SK-N-SH (cell line): ENCODE results near the gene ARID5A. TPM values are rescaled to one million over a fixed set of nuclear protein-coding genes. Genes with fewer than 3 reads are reported as not detected.

Experiments used
- CTCF ChIA-PET: fragments of 300-600, 350-600 bp; formaldehyde crosslinking; extraction: SDS; loops from one replicate; lab custom pipeline; 2021; lab: Yijun Ruan, JAX
- POLR2A ChIA-PET: fragments of 350-600 bp; sonication (Branson Sonifier 250); formaldehyde crosslinking; extraction: SDS; loops from one replicate; lab custom pipeline; 2020; ENCODE audit warnings: antibody characterized with exemption, inconsistent platforms; lab: Yijun Ruan, JAX
- DNase-seq: peaks from one replicate; pipeline ENCODE4 v3.0.0; 2012
- H2AFZ ChIP-seq: fragments of 200-600 bp; sonication (generic); 2 replicates; pipeline ENCODE4 v1.8.1; 2016; ENCODE audit warnings: antibody characterized with exemption, mild to moderate bottlenecking, low read depth
- H3F3A ChIP-seq: fragments of 200-600 bp; sonication (generic); replicated peaks from 2 replicates; pipeline ENCODE3; 2016; ENCODE audit warnings: antibody characterized with exemption, mild to moderate bottlenecking; ENCODE audit not compliant: insufficient read depth
- H3K27ac ChIP-seq, 2 experiments: fragments of 200-500 bp in 1 of 2; fragments of 200-600 bp in 1 of 2; sonication (Bioruptor generic) in 1 of 2; sonication (generic), shearing (Covaris generic) in 1 of 2; 2 replicates each; pipeline versions ENCODE4 v1.5.1 to v1.6.1; 2014 to 2016; ENCODE audit warnings: low read depth in 2 of 2, inconsistent platforms in 1 of 2, low read length in 1 of 2, mild to moderate bottlenecking in 1 of 2, mixed read lengths in 1 of 2
- H3K27me3 ChIP-seq: fragments of 200-600 bp; sonication (generic), shearing (Covaris generic); 2 replicates; pipeline ENCODE4 v1.6.1; 2016; ENCODE audit warnings: mixed run types; ENCODE audit not compliant: insufficient read depth
- H3K36me3 ChIP-seq, 2 experiments: fragments of 200-500 bp in 1 of 2; fragments of 200-600 bp in 1 of 2; sonication (Bioruptor generic) in 1 of 2; sonication (generic) in 1 of 2; replicated peaks in 1 of 2; 2 replicates each; pipeline versions ENCODE3 to v1.5.1; 2014 to 2016; ENCODE audit warnings: low read length in 1 of 2, mild to moderate bottlenecking in 1 of 2; ENCODE audit not compliant: insufficient read depth in 2 of 2, control insufficient read depth in 1 of 2
- H3K4me1 ChIP-seq, 2 experiments: fragments of 200-500 bp in 1 of 2; fragments of 200-600 bp in 1 of 2; sonication (Bioruptor generic) in 1 of 2; sonication (generic), shearing (Covaris generic) in 1 of 2; 2 replicates each; pipeline versions ENCODE4 v1.5.1 to v1.6.1; 2014 to 2016; ENCODE audit warnings: low read depth in 1 of 2, low read length in 1 of 2, mixed run types in 1 of 2; ENCODE audit not compliant: insufficient read depth in 2 of 2, control insufficient read depth in 1 of 2
- H3K4me2 ChIP-seq: fragments of 200-600 bp; sonication (generic), shearing (Covaris generic); 2 replicates; pipeline ENCODE4 v1.6.1; 2017; ENCODE audit warnings: mixed run types
- H3K4me3 ChIP-seq, 2 experiments: fragments of 200-500 bp in 1 of 2; fragments of 200-600 bp in 1 of 2; sonication (Bioruptor generic) in 1 of 2; sonication (generic), shearing (Covaris generic) in 1 of 2; 2 replicates each; pipeline versions ENCODE4 v1.5.1 to v1.8.1; 2014 to 2016; ENCODE audit warnings: low read depth in 2 of 2, inconsistent platforms in 1 of 2, low read length in 1 of 2, mild to moderate bottlenecking in 1 of 2, mixed read lengths in 1 of 2, moderate library complexity in 1 of 2
- H3K79me2 ChIP-seq: fragments of 200-600 bp; sonication (generic); 2 replicates; pipeline ENCODE4 v1.8.1; 2017; ENCODE audit warnings: mild to moderate bottlenecking; ENCODE audit not compliant: insufficient read depth
- H3K9ac ChIP-seq: fragments of 200-600 bp; sonication (generic); 2 replicates; pipeline ENCODE4 v1.6.1; 2017; ENCODE audit warnings: mixed run types
- H3K9me2 ChIP-seq: fragments of 200-600 bp; sonication (generic); 2 replicates; pipeline ENCODE4 v1.6.1; 2017; ENCODE audit warnings: mixed run types
- H3K9me3 ChIP-seq: fragments of 200-600 bp; sonication (generic); 2 replicates; pipeline ENCODE4 v1.6.1; 2017; ENCODE audit warnings: mixed run types, mild to moderate bottlenecking, moderate library complexity
- H4K20me1 ChIP-seq: fragments of 200-600 bp; sonication (generic); 2 replicates; pipeline ENCODE4 v1.6.1; 2017; ENCODE audit warnings: mild to moderate bottlenecking, mixed run types; ENCODE audit not compliant: insufficient read depth
- CHD2 ChIP-seq: fragments of 150-350 bp; IDR thresholded peaks from 2 replicates; pipeline ENCODE4 v1.6.1; 2018; ENCODE audit warnings: low read length; ENCODE audit not compliant: partially characterized antibody
- EZH2phosphoT487 ChIP-seq: fragments of 200-600 bp; sonication (generic); IDR thresholded peaks from 2 replicates; pipeline ENCODE4 v1.6.1; 2017; ENCODE audit warnings: low read depth, mixed run types, mild to moderate bottlenecking, antibody characterized with exemption, moderate library complexity, borderline replicate concordance
- FOXJ3 ChIP-seq: sonication (generic); formaldehyde crosslinking; IDR thresholded peaks from 2 replicates; pipeline ENCODE4 v1.5.1; 2020; ENCODE audit warnings: mild to moderate bottlenecking, missing genetic modification reagents
- JUND ChIP-seq: IDR thresholded peaks from 2 replicates; pipeline ENCODE4 v1.4.0; 2012
- MXI1 ChIP-seq: IDR thresholded peaks from 2 replicates; pipeline ENCODE4 v1.6.1; 2012; ENCODE audit warnings: mild to moderate bottlenecking, low read depth, low read length, improper control_type of control experiment
- NFIC ChIP-seq: IDR thresholded peaks from 2 replicates; pipeline ENCODE4 v1.4.0; 2012; ENCODE audit warnings: borderline replicate concordance
- POLR2AphosphoS5 ChIP-seq: IDR thresholded peaks from 2 replicates; pipeline ENCODE4 v1.6.1; 2012; ENCODE audit warnings: low read depth, low read length
- RAD21 ChIP-seq: IDR thresholded peaks from 2 replicates; pipeline ENCODE4 v1.6.1; 2012; ENCODE audit warnings: mild to moderate bottlenecking, low read length
- RCOR1 ChIP-seq: fragments of 150-350 bp; IDR thresholded peaks from 2 replicates; pipeline ENCODE4 v1.6.1; 2017; ENCODE audit warnings: antibody characterized with exemption, low read length
- REST ChIP-seq: IDR thresholded peaks from 2 replicates; pipeline ENCODE4 v1.6.1; 2012; ENCODE audit warnings: mild to moderate bottlenecking, low read depth, low read length, moderate library complexity
- RFX5 ChIP-seq: IDR thresholded peaks from 2 replicates; pipeline ENCODE4 v1.6.1; 2012; ENCODE audit warnings: mild to moderate bottlenecking, improper control_type of control experiment, low read length
- RXRA ChIP-seq: IDR thresholded peaks from 2 replicates; pipeline ENCODE4 v1.4.0; 2012; ENCODE audit warnings: low read depth, mild to moderate bottlenecking, borderline replicate concordance
- SIN3A ChIP-seq: IDR thresholded peaks from 2 replicates; pipeline ENCODE4 v1.6.1; 2012; ENCODE audit warnings: low read depth, mild to moderate bottlenecking, low read length, moderate library complexity, borderline replicate concordance
- SMC3 ChIP-seq: IDR thresholded peaks from 2 replicates; pipeline ENCODE4 v1.6.1; 2012; ENCODE audit warnings: low read depth, low read length, improper control_type of control experiment
- TAF1 ChIP-seq: IDR thresholded peaks from 2 replicates; pipeline ENCODE4 v1.6.1; 2012; ENCODE audit warnings: low read depth, mild to moderate bottlenecking, low read length, moderate library complexity, borderline replicate concordance
- TCF12 ChIP-seq: IDR thresholded peaks from 2 replicates; pipeline ENCODE4 v1.4.0; 2012
- YY1 ChIP-seq: IDR thresholded peaks from 2 replicates; pipeline ENCODE4 v1.4.0; 2012; ENCODE audit warnings: low read depth, mild to moderate bottlenecking
- WGBS: methylation state at CpG from one replicate; pipeline ENCODE4 v1.1.6; 2017; ENCODE audit warnings: low lambda C conversion rate; 5-methylcytosine and 5-hydroxymethylcytosine counted together
- polyA plus RNA-seq, 3 experiments: library from polyadenylated mRNA; depleted of rRNA; stranded (reverse); fragments of >200 nt; gene quantifications; 2 replicates each; pipeline ENCODE4 v1.2.3, GENCODE V29; 2012
- TF ChIP-seq, protein P1 (sequence below): fragments of 150-350 bp; IDR thresholded peaks from 2 replicates; pipeline ENCODE4 v1.6.1; 2017; ENCODE audit warnings: antibody characterized with exemption, low read length, low read depth, borderline replicate concordance
- TF ChIP-seq, protein P2 (sequence below): fragments of 150-350 bp; IDR thresholded peaks from 2 replicates; pipeline ENCODE4 v1.6.1; 2016; ENCODE audit warnings: mild to moderate bottlenecking, low read depth, low read length
- TF ChIP-seq, protein P3 (sequence below): IDR thresholded peaks from 2 replicates; pipeline ENCODE4 v1.4.0; 2012; ENCODE audit warnings: low read depth

The ARID5A gene, protein sequence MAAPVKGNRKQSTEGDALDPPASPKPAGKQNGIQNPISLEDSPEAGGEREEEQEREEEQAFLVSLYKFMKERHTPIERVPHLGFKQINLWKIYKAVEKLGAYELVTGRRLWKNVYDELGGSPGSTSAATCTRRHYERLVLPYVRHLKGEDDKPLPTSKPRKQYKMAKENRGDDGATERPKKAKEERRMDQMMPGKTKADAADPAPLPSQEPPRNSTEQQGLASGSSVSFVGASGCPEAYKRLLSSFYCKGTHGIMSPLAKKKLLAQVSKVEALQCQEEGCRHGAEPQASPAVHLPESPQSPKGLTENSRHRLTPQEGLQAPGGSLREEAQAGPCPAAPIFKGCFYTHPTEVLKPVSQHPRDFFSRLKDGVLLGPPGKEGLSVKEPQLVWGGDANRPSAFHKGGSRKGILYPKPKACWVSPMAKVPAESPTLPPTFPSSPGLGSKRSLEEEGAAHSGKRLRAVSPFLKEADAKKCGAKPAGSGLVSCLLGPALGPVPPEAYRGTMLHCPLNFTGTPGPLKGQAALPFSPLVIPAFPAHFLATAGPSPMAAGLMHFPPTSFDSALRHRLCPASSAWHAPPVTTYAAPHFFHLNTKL
- 3.3 TPM in 2 replicates for polyA plus RNA-seq (2012; rRNA removed)
- 2.0 and 2.3 TPM in 2 replicates for polyA plus RNA-seq (2012; cell fraction: cytosol; rRNA removed)
- polyA plus RNA-seq (2012; cell fraction: nucleus; rRNA removed) = 8.1 and 8.2 TPM in 2 replicates

DNA sequence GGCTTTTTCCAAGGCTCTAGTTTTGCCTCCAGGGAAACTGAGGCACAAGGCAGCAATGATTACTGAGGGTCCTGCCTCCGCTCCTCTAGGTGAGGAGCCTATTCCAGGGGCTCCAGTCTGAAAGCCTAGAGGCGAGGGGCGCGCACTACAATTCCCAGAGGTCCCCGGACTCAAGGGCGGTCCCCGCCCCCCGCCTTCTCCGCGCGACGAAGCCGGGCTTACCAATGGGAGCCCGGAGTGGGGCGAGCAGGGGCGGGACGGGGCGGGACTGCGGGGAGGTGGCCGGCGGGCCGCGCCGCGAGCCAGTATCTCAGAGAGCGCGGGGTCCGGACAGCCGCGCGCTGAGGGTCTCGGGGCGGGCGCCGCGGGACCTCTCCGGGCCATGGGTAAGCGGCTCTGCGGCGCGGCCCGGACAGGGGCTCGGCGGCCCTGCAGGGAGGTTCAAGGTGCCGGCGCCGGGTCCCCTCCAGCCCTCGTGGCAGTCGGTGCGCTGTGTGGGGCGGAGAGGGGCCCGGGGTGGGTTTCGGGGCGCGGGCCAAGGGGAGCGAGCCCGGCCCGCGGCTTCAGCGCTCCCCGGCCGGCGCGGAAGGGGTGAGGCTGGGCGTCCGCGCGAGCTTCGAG, at the start of gene ARID5A:
TSS of gene ARID5A (plus strand) at position 308 of the 621 bp plus-strand sequence. CDS start at position 383, 75 bp downstream.
- Histone ChIP-seq H3K4me2 (peak within 1 kb of the TSS; percentile 96), H4K20me1 (peaks cover 22% of the 10 kb centered on the region; the same call in 1 of the 2 replicates), H3K4me1 (peaks cover 28 to 46% of the 10 kb centered on the region in 2 experiments), H3K9ac (peak within 1 kb of the TSS; percentile 81), H3F3A (peaks cover 3% of the 10 kb centered on the region), H3K36me3 (no peaks in the 10 kb centered on the region), H3K27me3 (no peaks in the 10 kb centered on the region), H3K9me2 (no peaks in the 10 kb centered on the region), H3K4me3 (peak within 1 kb of the TSS; percentile 69 to 79), H2AFZ (peak within 1 kb of the TSS; percentile 78; the same call in 1 of the 2 replicates), H3K27ac (peak within 1 kb of the TSS in 1 of 2 experiments; percentile 46; a peak in 1 of 4 replicates), H3K79me2 (0 out of 2 replicates have a peak, but pooled peaks cover 3% of the 10 kb centered on the region), H3K9me3 (no peaks in the 10 kb centered on the region)
- WGBS = no CpG with 5 or more reads among the region's 69 CpGs
- TF ChIP-seq EZH2phosphoT487 (no peak), RAD21 (no peak), MXI1 (no peak; the same call in 1 of the 2 replicates), SIN3A (no peak), POLR2AphosphoS5 (no peak), TCF12 (no peak), JUND (no peak), RFX5 (no peak), REST (0 out of 2 replicates have a peak, but pooled peaks have one; percentile 15), CHD2 (peak; percentile 53), NFIC (no peak), YY1 (no peak), SMC3 (no peak), FOXJ3 (no peak), RXRA (no peak), RCOR1 (no peak), TAF1 (peak; percentile 57; the same call in 1 of the 2 replicates)
- TF ChIP-seq, protein P1, sequence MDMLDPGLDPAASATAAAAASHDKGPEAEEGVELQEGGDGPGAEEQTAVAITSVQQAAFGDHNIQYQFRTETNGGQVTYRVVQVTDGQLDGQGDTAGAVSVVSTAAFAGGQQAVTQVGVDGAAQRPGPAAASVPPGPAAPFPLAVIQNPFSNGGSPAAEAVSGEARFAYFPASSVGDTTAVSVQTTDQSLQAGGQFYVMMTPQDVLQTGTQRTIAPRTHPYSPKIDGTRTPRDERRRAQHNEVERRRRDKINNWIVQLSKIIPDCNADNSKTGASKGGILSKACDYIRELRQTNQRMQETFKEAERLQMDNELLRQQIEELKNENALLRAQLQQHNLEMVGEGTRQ = no peak
- TF ChIP-seq, protein P2, sequence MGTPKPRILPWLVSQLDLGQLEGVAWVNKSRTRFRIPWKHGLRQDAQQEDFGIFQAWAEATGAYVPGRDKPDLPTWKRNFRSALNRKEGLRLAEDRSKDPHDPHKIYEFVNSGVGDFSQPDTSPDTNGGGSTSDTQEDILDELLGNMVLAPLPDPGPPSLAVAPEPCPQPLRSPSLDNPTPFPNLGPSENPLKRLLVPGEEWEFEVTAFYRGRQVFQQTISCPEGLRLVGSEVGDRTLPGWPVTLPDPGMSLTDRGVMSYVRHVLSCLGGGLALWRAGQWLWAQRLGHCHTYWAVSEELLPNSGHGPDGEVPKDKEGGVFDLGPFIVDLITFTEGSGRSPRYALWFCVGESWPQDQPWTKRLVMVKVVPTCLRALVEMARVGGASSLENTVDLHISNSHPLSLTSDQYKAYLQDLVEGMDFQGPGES = no peak
- TF ChIP-seq, protein P3, sequence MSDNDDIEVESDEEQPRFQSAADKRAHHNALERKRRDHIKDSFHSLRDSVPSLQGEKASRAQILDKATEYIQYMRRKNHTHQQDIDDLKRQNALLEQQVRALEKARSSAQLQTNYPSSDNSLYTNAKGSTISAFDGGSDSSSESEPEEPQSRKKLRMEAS = no peak
- ChIA-PET POLR2A (no interaction called here), CTCF (interaction anchor here (4.8 to 8.6 kb wide), 3 partner anchors 18 to 27 kb away, joined by 34 to 91 read pairs (median 47); no protein-coding TSS in a partner anchor)
- DNase-seq = peak; percentile 98
